ENCODE measurements around the gene ZMPSTE24.

The ZMPSTE24 gene

GRCh38 chr1:40239626-40240025, 18.4 kb upstream of the ZMPSTE24 start:
- H3K36me3 ChIP-seq (replicated peaks in 1 of 2; ENCODE audit: control insufficient read depth in 2 of 2, insufficient read depth in 2 of 2, low read length in 2 of 2): peaks cover 19 to 60% of the 10 kb centered on the region in 2 donors
- H3K4me2 ChIP-seq (ENCODE audit: insufficient read depth, low read length, poor library complexity, severe bottlenecking): no peak overlapping the region
- no peaks in the 10 kb centered on the region for H3K79me1 ChIP-seq (ENCODE audit: low read depth, low read length)
- no peak overlapping the region for H3K27ac ChIP-seq (replicated peaks; ENCODE audit: low read length)
- WGBS, 2 donors (ENCODE audit: extremely low coverage in 2 of 2, insufficient read length in 2 of 2, insufficient replicate concordance in 1 of 2): no CpG with 5 or more reads among the region's 1 CpG
- no peak overlapping the region for H3K9ac ChIP-seq (ENCODE audit: low read depth, low read length, poor library complexity)
- no peak overlapping the region for H2BK15ac ChIP-seq (ENCODE audit: low read length)
- H3K4ac ChIP-seq (ENCODE audit: low read length): no peak overlapping the region
- H3K18ac ChIP-seq (ENCODE audit: low read length): no peak overlapping the region
- H3K23ac ChIP-seq (ENCODE audit: low read depth, low read length, poor library complexity): no peak overlapping the region
- no peak overlapping the region for H4K8ac ChIP-seq (ENCODE audit: low read depth, low read length)
- no peak overlapping the region for H2BK120ac ChIP-seq (ENCODE audit: low read depth, low read length)
- H3K14ac ChIP-seq (ENCODE audit: low read length): no peak overlapping the region
- no peak overlapping the region for H2AK5ac ChIP-seq (ENCODE audit: low read depth, low read length)
- no peaks in the 10 kb centered on the region for H3K27me3 ChIP-seq (ENCODE audit: control insufficient read depth in 3 of 3, insufficient read depth in 3 of 3, low read depth in 1 of 3, low read length in 3 of 3)
- DNase-seq (ENCODE audit: low spot score): no peak
- H3K9me3 ChIP-seq (replicated peaks in 1 of 2; ENCODE audit: control insufficient read depth in 2 of 2, insufficient read depth in 1 of 2, low read depth in 1 of 2, low read length in 2 of 2): no peaks in the 10 kb centered on the region
- no peak overlapping the region for H3K4me3 ChIP-seq (ENCODE audit: low read length in 2 of 2)
- H3K4me1 ChIP-seq (ENCODE audit: control insufficient read depth in 2 of 2, insufficient read depth in 1 of 2, low read depth in 1 of 2, low read length in 2 of 2): no peaks in the 10 kb centered on the region
- no peak overlapping the region for H2BK5ac ChIP-seq (ENCODE audit: low read length)
- H2BK12ac ChIP-seq (ENCODE audit: low read length): no peak overlapping the region
- no peak overlapping the region for H4K91ac ChIP-seq (ENCODE audit: low read depth, low read length, poor library complexity)
- H2AFZ ChIP-seq (ENCODE audit: low read length): no peak overlapping the region

- no peak overlapping the region for H3K4ac ChIP-seq (ENCODE audit: low read length)
- no peak overlapping the region for H2BK5ac ChIP-seq (ENCODE audit: low read length)
- H3K4me1 ChIP-seq (ENCODE audit: control insufficient read depth in 2 of 2, insufficient read depth in 1 of 2, low read depth in 1 of 2, low read length in 2 of 2): no peaks in the 10 kb centered on the region
- H3K9me3 ChIP-seq (replicated peaks in 1 of 2; ENCODE audit: control insufficient read depth in 2 of 2, insufficient read depth in 1 of 2, low read depth in 1 of 2, low read length in 2 of 2): no peaks in the 10 kb centered on the region
- no peak overlapping the region for H2BK15ac ChIP-seq (ENCODE audit: low read length)
- H2BK120ac ChIP-seq (ENCODE audit: low read depth, low read length): no peak overlapping the region
- no peak overlapping the region for H2BK12ac ChIP-seq (ENCODE audit: low read length)
- H3K14ac ChIP-seq (ENCODE audit: low read length): no peak overlapping the region
- no peak overlapping the region for H3K27ac ChIP-seq (replicated peaks; ENCODE audit: low read length)
- peaks cover 19 to 53% of the 10 kb centered on the region in 2 donors for H3K36me3 ChIP-seq (replicated peaks in 1 of 2; ENCODE audit: control insufficient read depth in 2 of 2, insufficient read depth in 2 of 2, low read length in 2 of 2)
- no peak overlapping the region for H3K9ac ChIP-seq (ENCODE audit: low read depth, low read length, poor library complexity)
- no peak overlapping the region for H3K23ac ChIP-seq (ENCODE audit: low read depth, low read length, poor library complexity)
- no peak overlapping the region for H3K18ac ChIP-seq (ENCODE audit: low read length)
- no CpG with 5 or more reads among the region's 2 CpGs for WGBS, 2 donors (ENCODE audit: extremely low coverage in 2 of 2, insufficient read length in 2 of 2, insufficient replicate concordance in 1 of 2)
- DNase-seq (ENCODE audit: low spot score): no peak
- no peaks in the 10 kb centered on the region for H3K79me1 ChIP-seq (ENCODE audit: low read depth, low read length)
- no peak overlapping the region for H4K8ac ChIP-seq (ENCODE audit: low read depth, low read length)
- H3K4me2 ChIP-seq (ENCODE audit: insufficient read depth, low read length, poor library complexity, severe bottlenecking): no peak overlapping the region
- H3K27me3 ChIP-seq (ENCODE audit: control insufficient read depth in 3 of 3, insufficient read depth in 3 of 3, low read depth in 1 of 3, low read length in 3 of 3): no peaks in the 10 kb centered on the region
- H2AK5ac ChIP-seq (ENCODE audit: low read depth, low read length): no peak overlapping the region
- H2AFZ ChIP-seq (ENCODE audit: low read length): no peak overlapping the region
- H3K4me3 ChIP-seq (ENCODE audit: low read length in 2 of 2): no peak overlapping the region
- H4K91ac ChIP-seq (ENCODE audit: low read depth, low read length, poor library complexity): no peak overlapping the region
Observed at GRCh38 chr1:40240390-40240789, 17.6 kb upstream of the ZMPSTE24 start.

- H3K27ac ChIP-seq (replicated peaks; ENCODE audit: low read length): no peak overlapping the region
Observed at GRCh38 chr1:40241362-40241761, 16.7 kb upstream of the ZMPSTE24 start.

GRCh38 chr1:40243351-40243750, 14.7 kb upstream of the ZMPSTE24 start:
- no peak overlapping the region for H3K23ac ChIP-seq (ENCODE audit: low read depth, low read length, poor library complexity)
- no peak overlapping the region for H3K27ac ChIP-seq (replicated peaks; ENCODE audit: low read length)
- no peak overlapping the region for H3K4ac ChIP-seq (ENCODE audit: low read length)
- no peak overlapping the region for H3K4me3 ChIP-seq (ENCODE audit: low read length in 2 of 2)
- no peaks in the 10 kb centered on the region for H3K9me3 ChIP-seq (replicated peaks in 1 of 2; ENCODE audit: control insufficient read depth in 2 of 2, insufficient read depth in 1 of 2, low read depth in 1 of 2, low read length in 2 of 2)
- H3K27me3 ChIP-seq (ENCODE audit: control insufficient read depth in 3 of 3, insufficient read depth in 3 of 3, low read depth in 1 of 3, low read length in 3 of 3): no peaks in the 10 kb centered on the region
- no peak overlapping the region for H2BK15ac ChIP-seq (ENCODE audit: low read length)
- no peak overlapping the region for H2BK120ac ChIP-seq (ENCODE audit: low read depth, low read length)
- H3K36me3 ChIP-seq (replicated peaks in 1 of 2; ENCODE audit: control insufficient read depth in 2 of 2, insufficient read depth in 2 of 2, low read length in 2 of 2): peaks cover 6 to 23% of the 10 kb centered on the region in 2 donors
- H4K8ac ChIP-seq (ENCODE audit: low read depth, low read length): no peak overlapping the region
- WGBS, 2 donors (ENCODE audit: extremely low coverage in 2 of 2, insufficient read length in 2 of 2, insufficient replicate concordance in 1 of 2): no CpG with 5 or more reads among the region's 2 CpGs
- H2AFZ ChIP-seq (ENCODE audit: low read length): no peak overlapping the region
- H2BK12ac ChIP-seq (ENCODE audit: low read length): no peak overlapping the region
- H3K4me1 ChIP-seq (ENCODE audit: control insufficient read depth in 2 of 2, insufficient read depth in 1 of 2, low read depth in 1 of 2, low read length in 2 of 2): no peaks in the 10 kb centered on the region
- DNase-seq (ENCODE audit: low spot score): no peak
- no peak overlapping the region for H2BK5ac ChIP-seq (ENCODE audit: low read length)
- no peak overlapping the region for H3K18ac ChIP-seq (ENCODE audit: low read length)
- no peak overlapping the region for H2AK5ac ChIP-seq (ENCODE audit: low read depth, low read length)
- no peak overlapping the region for H4K91ac ChIP-seq (ENCODE audit: low read depth, low read length, poor library complexity)
- no peaks in the 10 kb centered on the region for H3K79me1 ChIP-seq (ENCODE audit: low read depth, low read length)
- H3K14ac ChIP-seq (ENCODE audit: low read length): no peak overlapping the region
- no peak overlapping the region for H3K4me2 ChIP-seq (ENCODE audit: insufficient read depth, low read length, poor library complexity, severe bottlenecking)
- H3K9ac ChIP-seq (ENCODE audit: low read depth, low read length, poor library complexity): no peak overlapping the region

More at GRCh38 chr1:40241362-40241761, 16.7 kb upstream of the ZMPSTE24 start:
- no peak overlapping the region for H3K4me2 ChIP-seq (ENCODE audit: insufficient read depth, low read length, poor library complexity, severe bottlenecking)
- H3K4ac ChIP-seq (ENCODE audit: low read length): no peak overlapping the region
- H3K18ac ChIP-seq (ENCODE audit: low read length): no peak overlapping the region
- H2AFZ ChIP-seq (ENCODE audit: low read length): no peak overlapping the region
- H2BK120ac ChIP-seq (ENCODE audit: low read depth, low read length): no peak overlapping the region
- H2AK5ac ChIP-seq (ENCODE audit: low read depth, low read length): no peak overlapping the region
- no CpG with 5 or more reads among the region's 1 CpG for WGBS, 2 donors (ENCODE audit: extremely low coverage in 2 of 2, insufficient read length in 2 of 2, insufficient replicate concordance in 1 of 2)
- H4K91ac ChIP-seq (ENCODE audit: low read depth, low read length, poor library complexity): no peak overlapping the region
- H3K36me3 ChIP-seq (replicated peaks in 1 of 2; ENCODE audit: control insufficient read depth in 2 of 2, insufficient read depth in 2 of 2, low read length in 2 of 2): peaks cover 18 to 43% of the 10 kb centered on the region in 2 donors
- H2BK15ac ChIP-seq (ENCODE audit: low read length): no peak overlapping the region
- H3K14ac ChIP-seq (ENCODE audit: low read length): no peak overlapping the region
- H2BK12ac ChIP-seq (ENCODE audit: low read length): no peak overlapping the region
- H3K27me3 ChIP-seq (ENCODE audit: control insufficient read depth in 3 of 3, insufficient read depth in 3 of 3, low read depth in 1 of 3, low read length in 3 of 3): no peaks in the 10 kb centered on the region
- H3K9ac ChIP-seq (ENCODE audit: low read depth, low read length, poor library complexity): no peak overlapping the region
- H3K23ac ChIP-seq (ENCODE audit: low read depth, low read length, poor library complexity): no peak overlapping the region
- no peak overlapping the region for H2BK5ac ChIP-seq (ENCODE audit: low read length)
- DNase-seq (ENCODE audit: low spot score): no peak
- no peak overlapping the region for H3K4me3 ChIP-seq (ENCODE audit: low read length in 2 of 2)
- no peaks in the 10 kb centered on the region for H3K4me1 ChIP-seq (ENCODE audit: control insufficient read depth in 2 of 2, insufficient read depth in 1 of 2, low read depth in 1 of 2, low read length in 2 of 2)
- no peaks in the 10 kb centered on the region for H3K79me1 ChIP-seq (ENCODE audit: low read depth, low read length)
- H3K9me3 ChIP-seq (replicated peaks in 1 of 2; ENCODE audit: control insufficient read depth in 2 of 2, insufficient read depth in 1 of 2, low read depth in 1 of 2, low read length in 2 of 2): no peaks in the 10 kb centered on the region
- no peak overlapping the region for H4K8ac ChIP-seq (ENCODE audit: low read depth, low read length)

Data from neuronal stem cell (in vitro differentiated cells).